A549 (cell line): ENCODE measurements around the gene DCP1A. TPM values are rescaled to one million over a fixed set of nuclear protein-coding genes. Genes with fewer than 3 reads are reported as not detected.
"Not testable (repeated sequence)": the region's sequence is repeated elsewhere in the genome, so short reads cannot be mapped to it uniquely, and the experiment has no call there.

Source experiments
- ATAC-seq, 2 experiments: fragments of 200-7000 bp in 1 of 2; fragments of >200 bp in 1 of 2; cut with Nextera tagmentation in 1 of 2; cut with Tn5 transposase in 1 of 2; 3 replicates each; pipeline versions ENCODE4 v1.8.0 to v1.9.1; 2018 to 2020; ENCODE audit warnings: mild to moderate bottlenecking in 1 of 2, moderate library complexity in 1 of 2
- CTCF ChIA-PET: fragments of 300-600 bp; sonication (Branson Sonifier 250); formaldehyde crosslinking; extraction: SDS; loops from one replicate; lab custom pipeline; 2021; ENCODE audit warnings: antibody characterized with exemption, inconsistent platforms; lab: Yijun Ruan, JAX
- POLR2A ChIA-PET: fragments of 350-600 bp; formaldehyde crosslinking; extraction: SDS; loops from one replicate; lab custom pipeline; 2021; ENCODE audit warnings: antibody characterized with exemption, inconsistent platforms; lab: Yijun Ruan, JAX
- DNase-seq, 2 experiments: peaks; one replicate each; pipeline versions ENCODE4 v3.0.0 to v3.0.0-alpha.2; 2011 to 2016; ENCODE audit warnings: low read depth in 1 of 2, low spot score in 1 of 2
- FAIRE-seq: peaks from 2 replicates; lab custom pipeline; 2011; peaks lifted over from hg19 to GRCh38; lab: Jason Lieb, UNC
- H3K27ac ChIP-seq, 2 experiments: fragments of >200 bp; sonication (Bioruptor Twin); formaldehyde crosslinking; 3 replicates each; pipeline ENCODE4 v1.5.1; 2016 to 2017
- H3K4me1 ChIP-seq: fragments of >200 bp; sonication (Bioruptor Twin); formaldehyde crosslinking; 3 replicates; pipeline ENCODE4 v1.6.1; 2016
- H3K4me2 ChIP-seq: fragments of >200 bp; sonication (Bioruptor Twin); formaldehyde crosslinking; 3 replicates; pipeline ENCODE4 v1.6.1; 2016
- H3K4me3 ChIP-seq: fragments of >200 bp; sonication (Bioruptor Twin); formaldehyde crosslinking; 3 replicates; pipeline ENCODE4 v1.5.1; 2016
- H3K9me3 ChIP-seq: fragments of >200 bp; sonication (Bioruptor Twin); formaldehyde crosslinking; 3 replicates; pipeline ENCODE4 v1.6.1; 2016
- CEBPB ChIP-seq, 2 experiments: fragments of >200 bp in 1 of 2; sonication (Bioruptor Twin) in 1 of 2; formaldehyde crosslinking in 1 of 2; IDR thresholded peaks; 2 replicates each; pipeline ENCODE4 v1.6.1; 2012 to 2016
- ESRRA ChIP-seq: fragments of 150-350 bp; IDR thresholded peaks from 2 replicates; pipeline ENCODE4 v1.6.1; 2014; ENCODE audit warnings: mild to moderate bottlenecking, low read length, borderline replicate concordance
- FOSL2 ChIP-seq, 2 experiments: fragments of 450-650 bp in 1 of 2; fragments of >200 bp in 1 of 2; sonication (Bioruptor Twin) in 1 of 2; formaldehyde crosslinking; IDR thresholded peaks; 2 replicates each; pipeline versions ENCODE4 v1.5.0 to v1.6.1; 2016 to 2020; ENCODE audit warnings: mild to moderate bottlenecking in 1 of 2, moderate library complexity in 1 of 2
- GATA3 ChIP-seq: IDR thresholded peaks from 2 replicates; pipeline ENCODE4 v1.6.1; 2012; ENCODE audit warnings: borderline replicate concordance
- HDAC2 ChIP-seq: fragments of 200-600 bp; sonication (generic); IDR thresholded peaks from 2 replicates; pipeline ENCODE4 v1.6.1; 2016
- HES2 ChIP-seq: fragments of >200 bp; sonication (Bioruptor Twin); formaldehyde crosslinking; IDR thresholded peaks from 2 replicates; pipeline ENCODE4 v1.6.1; 2016
- JUN ChIP-seq, 2 experiments: fragments of >200 bp; sonication (Bioruptor Twin); formaldehyde crosslinking; IDR thresholded peaks; 2 replicates in 1 of 2; 3 replicates in 1 of 2; pipeline ENCODE4 v1.6.1; 2016 to 2017
- KDM1A ChIP-seq: fragments of 200-600 bp; sonication (generic); IDR thresholded peaks from 2 replicates; pipeline ENCODE4 v1.6.1; 2016; ENCODE audit warnings: low read depth, mild to moderate bottlenecking
- RAD21 ChIP-seq, 2 experiments: fragments of >200 bp in 1 of 2; sonication (Bioruptor Twin) in 1 of 2; formaldehyde crosslinking in 1 of 2; IDR thresholded peaks in 1 of 2; conservative IDR thresholded peaks in 1 of 2; 2 replicates in 1 of 2; 3 replicates in 1 of 2; pipeline ENCODE4 v1.6.1; 2012 to 2018; ENCODE audit warnings: inconsistent platforms in 1 of 2
- ZC3H11A ChIP-seq: fragments of 450-650 bp; IDR thresholded peaks from 2 replicates; pipeline ENCODE4 v1.6.1; 2014; ENCODE audit warnings: antibody characterized with exemption, mild to moderate bottlenecking
- WGBS: methylation state at CpG from one replicate; pipeline ENCODE4 v1.1.6; 2017; ENCODE audit errors: missing lambda C conversion rate; 5-methylcytosine and 5-hydroxymethylcytosine counted together
- polyA plus RNA-seq, 4 experiments: library from polyadenylated mRNA; depleted of rRNA in 3 of 4; stranded (reverse); fragments of >200 nt; fragmentation: RNase III in 1 of 4; extraction: RNeasy Plus Mini Kit Qiagen cat#74134 plus additional on column Dnase treatment in 1 of 4; gene quantifications; 2 replicates in 3 of 4; 3 replicates in 1 of 4; pipeline ENCODE4 v1.2.3, GENCODE V29; 2011 to 2017
- TF ChIP-seq, protein P1 (sequence below): IDR thresholded peaks from 2 replicates; pipeline ENCODE4 v1.6.1; 2012
- TF ChIP-seq, protein P2 (sequence below): fragments of >200 bp; sonication (Bioruptor Twin); formaldehyde crosslinking; IDR thresholded peaks from 3 replicates; pipeline ENCODE4 v1.6.1; 2016

The DCP1A gene
- polyA plus RNA-seq, 2 of the 4 experiments (the other 2 are of a cell fraction), result 7.3 to 27.4 TPM

DNA sequence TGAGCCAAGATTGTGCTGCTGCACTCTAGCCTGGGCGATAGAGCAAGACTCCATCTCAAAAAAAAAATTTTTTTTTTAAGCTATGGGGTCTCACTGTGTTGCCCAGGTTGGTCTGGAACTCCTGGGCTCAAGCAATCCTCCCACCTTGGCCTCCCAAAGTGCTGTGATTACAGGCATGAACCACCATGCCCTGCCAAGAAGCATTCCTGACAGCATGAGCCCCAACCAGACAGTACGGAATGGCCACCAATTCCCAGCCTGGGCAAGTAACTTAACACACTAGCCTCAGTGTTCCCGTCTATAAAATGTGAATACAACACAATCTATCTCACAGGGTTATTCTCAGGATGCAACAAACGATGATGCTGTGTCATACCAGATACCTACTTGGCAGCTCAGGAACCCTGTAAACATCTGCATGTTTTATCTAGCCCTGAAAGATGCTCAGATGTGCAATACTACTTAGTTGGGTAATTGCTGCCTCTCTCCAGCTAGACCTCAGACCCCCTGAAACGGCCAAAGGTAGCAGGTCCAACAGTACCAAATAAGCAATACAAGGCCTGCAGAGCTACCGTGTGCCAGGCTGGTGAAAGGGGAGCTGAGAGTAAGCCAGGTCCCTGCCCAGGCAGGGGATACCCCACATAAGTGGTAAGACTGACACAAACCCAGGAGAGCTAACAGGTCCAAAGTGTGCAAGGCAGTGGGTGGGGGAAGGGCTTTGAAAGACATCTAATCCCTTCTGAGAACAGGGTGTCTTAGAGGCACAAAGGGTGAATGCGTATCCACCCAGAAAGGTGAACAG is 93.4 kb downstream of the DCP1A start:
- Histone ChIP-seq H3K9me3 (no peaks in the 10 kb centered on the region), H3K27ac (peak overlapping the region; percentile 99 to 100), H3K4me1 (peaks cover 38% of the 10 kb centered on the region), H3K4me3 (peak overlapping the region; percentile 100), H3K4me2 (peak overlapping the region; percentile 74)
- ATAC-seq, result peak in 1 of 2 experiments; percentile 5; a peak in 3 of 6 replicates
- DNase-seq, result no peak
- no peak for FAIRE-seq
- ChIA-PET CTCF (interaction anchor here (0.8 to 2.0 kb wide), 9 partner anchors 9 to 139 kb away, joined by 3 to 8 read pairs (median 4); no protein-coding TSS in a partner anchor), POLR2A (interaction anchor here (0.6 to 2.9 kb wide), 3 partner anchors 15 to 19 kb away, joined by 3 to 22 read pairs (median 3); no protein-coding TSS in a partner anchor)
- 3% methylated on average over 6 of the region's 7 CpGs for WGBS
- TF ChIP-seq HES2 (no peak), KDM1A (peak; percentile 60; the same call in 1 of the 2 replicates), ESRRA (no peak), CEBPB (IDR thresholded peaks at IDR 0.05) (0 out of 4 replicates have a peak, but pooled peaks of 1 of the 2 experiments have one; percentile 3), ZC3H11A (no peak), JUN (IDR thresholded peaks at IDR 0.05) (no peak), RAD21 (conservative IDR thresholded peaks at IDR 0.05 in 1 of 2, IDR thresholded peaks at IDR 0.05 in 1 of 2) (no peak)
- TF ChIP-seq, protein P1, sequence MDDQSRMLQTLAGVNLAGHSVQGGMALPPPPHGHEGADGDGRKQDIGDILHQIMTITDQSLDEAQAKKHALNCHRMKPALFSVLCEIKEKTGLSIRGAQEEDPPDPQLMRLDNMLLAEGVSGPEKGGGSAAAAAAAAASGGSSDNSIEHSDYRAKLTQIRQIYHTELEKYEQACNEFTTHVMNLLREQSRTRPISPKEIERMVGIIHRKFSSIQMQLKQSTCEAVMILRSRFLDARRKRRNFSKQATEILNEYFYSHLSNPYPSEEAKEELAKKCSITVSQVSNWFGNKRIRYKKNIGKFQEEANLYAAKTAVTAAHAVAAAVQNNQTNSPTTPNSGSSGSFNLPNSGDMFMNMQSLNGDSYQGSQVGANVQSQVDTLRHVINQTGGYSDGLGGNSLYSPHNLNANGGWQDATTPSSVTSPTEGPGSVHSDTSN, result no peak
- TF ChIP-seq, protein P2, sequence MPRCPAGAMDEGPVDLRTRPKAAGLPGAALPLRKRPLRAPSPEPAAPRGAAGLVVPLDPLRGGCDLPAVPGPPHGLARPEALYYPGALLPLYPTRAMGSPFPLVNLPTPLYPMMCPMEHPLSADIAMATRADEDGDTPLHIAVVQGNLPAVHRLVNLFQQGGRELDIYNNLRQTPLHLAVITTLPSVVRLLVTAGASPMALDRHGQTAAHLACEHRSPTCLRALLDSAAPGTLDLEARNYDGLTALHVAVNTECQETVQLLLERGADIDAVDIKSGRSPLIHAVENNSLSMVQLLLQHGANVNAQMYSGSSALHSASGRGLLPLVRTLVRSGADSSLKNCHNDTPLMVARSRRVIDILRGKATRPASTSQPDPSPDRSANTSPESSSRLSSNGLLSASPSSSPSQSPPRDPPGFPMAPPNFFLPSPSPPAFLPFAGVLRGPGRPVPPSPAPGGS, result no peak

DNA sequence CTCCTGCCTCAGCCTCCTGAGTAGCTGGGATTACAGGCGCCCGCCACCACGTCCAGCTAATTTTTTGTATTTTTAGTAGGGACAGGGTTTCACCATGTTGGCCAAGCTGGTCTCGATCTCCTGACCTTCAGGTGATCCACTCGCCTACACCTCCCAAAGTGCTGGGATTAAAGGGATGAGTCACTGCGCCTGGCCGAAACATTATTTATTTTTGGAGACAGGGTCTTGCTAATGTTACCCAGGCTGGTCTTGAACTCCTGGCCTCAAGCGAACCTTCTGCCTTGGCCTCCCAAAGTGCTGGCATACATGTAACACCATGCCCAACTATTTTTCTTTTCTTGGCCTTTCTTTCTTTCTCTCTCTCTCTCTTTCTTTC is 94.4 kb downstream of the DCP1A start:
- not testable (repeated sequence) for DNase-seq; H3K9me3 ChIP-seq; ATAC-seq; FAIRE-seq; TF ChIP-seq FOSL2 (IDR thresholded peaks at IDR 0.05)
- POLR2A ChIA-PET, result interaction anchor here (0.7 to 1.9 kb wide), 4 partner anchors 14 to 22 kb away, joined by 3 to 6 read pairs (median 4); no protein-coding TSS in a partner anchor
- peaks cover 48% of the 10 kb centered on the region for H3K4me1 ChIP-seq
- peak overlapping the region; percentile 99 to 100 for H3K27ac ChIP-seq
- peak overlapping the region; percentile 100 for H3K4me3 ChIP-seq
- peak overlapping the region; percentile 74 for H3K4me2 ChIP-seq
- TF ChIP-seq GATA3 (0 out of 2 replicates have a peak, but pooled peaks have one; percentile 13), FOSL2 (CRISPR knock-in tag; IDR thresholded peaks at IDR 0.05) (peak; percentile 51)
- 0% methylated on average over 7 of the region's 8 CpGs for WGBS
- CTCF ChIA-PET, result interaction anchor here (1.2 to 1.6 kb wide), 2 partner anchors 12 to 33 kb away, joined by 4 to 5 read pairs; no protein-coding TSS in a partner anchor

DNA sequence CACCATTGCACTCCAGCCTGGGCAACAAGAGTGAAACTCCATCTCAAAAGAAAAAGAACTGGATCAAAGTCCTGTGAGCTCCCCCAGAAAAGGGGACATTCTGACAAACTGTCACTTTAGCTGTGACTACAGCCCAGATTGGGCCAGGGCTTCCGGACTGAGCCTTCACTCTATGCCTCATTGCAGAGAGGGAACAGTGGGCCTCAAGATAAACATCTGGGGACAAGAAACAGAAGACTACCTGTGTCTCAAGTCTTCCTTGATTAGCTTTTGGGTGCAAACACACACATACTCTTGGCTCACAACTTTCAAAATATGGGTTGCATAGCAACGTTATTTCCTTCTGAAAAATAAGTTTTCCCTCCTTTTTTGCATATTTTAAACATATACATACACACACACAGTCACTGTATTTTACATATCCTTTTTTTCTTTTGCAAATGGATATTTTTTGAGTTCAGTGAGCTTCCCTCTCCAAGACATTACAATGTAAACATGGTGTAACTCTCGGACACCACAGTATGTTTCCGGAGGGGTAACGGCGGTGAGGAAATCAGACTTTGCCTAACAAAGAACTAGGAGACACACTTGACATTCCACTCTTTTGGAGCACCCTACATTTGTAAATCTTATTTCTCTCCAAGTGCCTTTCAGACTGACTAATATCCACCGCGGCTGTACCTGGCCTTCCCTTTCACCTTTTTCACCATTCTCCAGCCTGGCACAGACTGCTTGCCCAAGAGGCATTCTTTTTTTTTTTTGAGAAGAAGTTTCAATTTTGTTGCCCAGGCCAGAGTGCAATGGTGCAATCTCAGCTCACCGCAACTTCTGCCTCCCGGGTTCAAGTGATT is 95.0 kb downstream of the DCP1A start:
- 0 out of 4 replicates have a peak, but pooled peaks of 1 of the 2 experiments have one; percentile 7 for TF ChIP-seq CEBPB (IDR thresholded peaks at IDR 0.05)
- no peak for TF ChIP-seq HDAC2
- ChIA-PET CTCF (interaction anchor here (0.6 to 3.1 kb wide), 6 partner anchors 11 to 33 kb away, joined by 3 to 9 read pairs (median 4); no protein-coding TSS in a partner anchor), POLR2A (interaction anchor here (0.7 to 1.9 kb wide), 6 partner anchors 9 to 23 kb away, joined by 3 to 6 read pairs (median 3); no protein-coding TSS in a partner anchor)
- FAIRE-seq (no peak), ATAC-seq (no peak), DNase-seq (no peak)
- peak overlapping the region; percentile 74 for H3K4me2 ChIP-seq
- H3K4me3 ChIP-seq, result peak overlapping the region; percentile 100
- no peaks in the 10 kb centered on the region for H3K9me3 ChIP-seq
- H3K27ac ChIP-seq, result peak overlapping the region; percentile 99 to 100
- WGBS, result 1% methylated on average over 10 of the region's 10 CpGs
- H3K4me1 ChIP-seq, result peaks cover 54% of the 10 kb centered on the region
